DOHH2 (cell line): ENCODE results near the gene TMPRSS9.

ENCODE experiments used
- CTCF ChIP-seq: fragments of 200-600 bp; sonication (generic); IDR thresholded peaks from one replicate; pipeline ENCODE4 v1.5.1; 2014; ENCODE audit warnings: antibody characterized with exemption, mild to moderate bottlenecking, low read depth, low read length; ENCODE audit not compliant: poor library complexity, severe bottlenecking
- EZH2phosphoT487 ChIP-seq: fragments of 200-600 bp; sonication (generic); IDR thresholded peaks from 2 replicates; pipeline ENCODE4 v1.6.1; 2017; ENCODE audit warnings: borderline replicate concordance, mild to moderate bottlenecking, antibody characterized with exemption, low read length, moderate library complexity, mixed read lengths

- no peak for TF ChIP-seq CTCF
- no peak for TF ChIP-seq EZH2phosphoT487
Observed at GRCh38 chr19:2371656-2372055, 11.6 kb downstream of the TMPRSS9 start.
